Body of pancreas (tissue), 4 donors: ENCODE results near the gene TMEM45A. TPM values are rescaled to one million over a fixed set of nuclear protein-coding genes. Genes with fewer than 3 reads are reported as not detected.
A peak's percentile ranks its signal among the peaks of the same experiment; 100 is the strongest.

Source experiments
- ATAC-seq: fragments of 150-250 bp; one replicate; pipeline ENCODE4 v1.9.1; 2016
- DNase-seq, 4 donors: peaks; one replicate each; pipeline ENCODE4 v3.0.0-alpha.2; 2019
- H3K27ac ChIP-seq, 4 donors: fragments of 200-600 bp; sonication (generic); 1 replicate in 3 of 4; 2 replicates in 1 of 4; pipeline versions ENCODE4 v1.5.1 to v1.6.1; 2016 to 2019; ENCODE audit warnings: mild to moderate bottlenecking in 1 of 4, mixed read lengths in 1 of 4, moderate library complexity in 1 of 4
- H3K27me3 ChIP-seq, 2 donors: fragments of 200-600 bp; sonication (generic); one replicate each; pipeline ENCODE4 v1.6.0; 2016; ENCODE audit warnings: mild to moderate bottlenecking in 1 of 2
- H3K36me3 ChIP-seq, 2 donors: fragments of 200-600 bp; sonication (generic); replicated peaks in 1 of 2; 2 replicates each; pipeline ENCODE4 v1.5.1; 2016; ENCODE audit warnings: low read depth in 2 of 2; ENCODE audit not compliant: insufficient read depth in 1 of 2
- H3K4me1 ChIP-seq: fragments of 200-600 bp; sonication (generic); one replicate; pipeline ENCODE4 v1.6.0; 2016
- H3K4me3 ChIP-seq, 2 donors: fragments of 200-600 bp; sonication (generic); 1 replicate in 1 of 2; 2 replicates in 1 of 2; pipeline ENCODE4 v1.5.1; 2016 to 2019
- H3K9me3 ChIP-seq, 3 donors: fragments of 200-600 bp; sonication (generic); 1 replicate in 2 of 3; 2 replicates in 1 of 3; pipeline ENCODE4 v1.5.1; 2016
- POLR2A ChIP-seq, 3 donors: fragments of 450-650 bp; IDR thresholded peaks; one replicate each; pipeline ENCODE4 v1.6.1; 2016; ENCODE audit warnings: antibody characterized with exemption in 3 of 3, mild to moderate bottlenecking in 2 of 3
- WGBS, 2 donors: methylation state at CpG; one replicate each; pipeline ENCODE4 v1.1.5; 2017; 5-methylcytosine and 5-hydroxymethylcytosine counted together
- intact Hi-C: fragments of 100-400 bp; cut with DNase I; formaldehyde crosslinking; loops from one replicate; pipeline ENCODE4 v1.15.1; 2023
- total RNA-seq, 2 donors: library from RNA; depleted of rRNA; stranded (reverse); fragments of >200 nt; gene quantifications; one replicate each; pipeline ENCODE4 v1.1.0, GENCODE V29; 2016
- TF ChIP-seq, protein P1 (sequence below), 7 experiments: fragments of 450-650 bp in 4 of 7; fragments of 200-600 bp in 3 of 7; sonication (generic) in 3 of 7; IDR thresholded peaks; one replicate each; pipeline ENCODE4 v1.5.1; 2016 to 2019; ENCODE audit warnings: antibody characterized with exemption in 7 of 7

TMEM45A gene
- total RNA-seq, 2 donors from 2014 or later: 13.7 to 24.1 TPM

DNA sequence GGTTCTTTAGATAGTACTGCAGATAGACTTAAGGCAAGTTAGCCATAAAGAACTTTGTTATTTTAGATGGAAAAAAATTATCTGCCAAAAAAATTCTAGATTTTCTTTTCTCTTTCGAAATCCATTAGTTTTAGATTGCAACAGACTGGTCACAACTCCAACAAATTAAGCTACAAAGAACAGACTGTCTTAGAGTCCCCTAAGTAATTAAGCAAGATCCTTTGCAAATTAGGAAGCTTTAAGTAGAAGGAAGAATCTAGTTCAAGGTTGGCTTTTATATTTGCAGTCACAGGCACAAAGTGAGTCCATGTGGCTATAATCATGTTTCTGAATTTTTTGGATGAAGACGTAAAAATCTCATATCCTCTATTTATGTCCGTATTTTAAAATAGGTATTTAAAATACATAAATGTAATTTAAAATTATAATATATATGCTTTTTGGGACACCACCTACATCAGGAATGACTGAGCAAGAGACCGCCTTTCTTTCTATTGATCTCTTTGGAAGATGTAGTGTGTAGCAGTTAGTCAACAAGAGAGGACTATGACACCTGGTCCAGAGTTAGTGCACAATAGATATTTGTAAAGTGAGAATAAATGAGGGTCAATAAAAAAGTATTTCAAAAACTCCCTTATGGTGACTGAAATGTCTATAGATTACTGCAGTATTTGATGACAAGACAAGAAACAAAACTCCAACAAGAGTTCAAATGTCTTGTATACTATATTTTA is 34.4 kb downstream of the TMEM45A start:
- no peak overlapping the region for H3K4me3 ChIP-seq
- H3K36me3 ChIP-seq: no peaks in the 10 kb centered on the region
- DNase-seq (no peak), ATAC-seq (peak; percentile 38)
- intact Hi-C loops: no loop called here
- H3K4me1 ChIP-seq: no peaks in the 10 kb centered on the region
- WGBS, 2 donors: 88 to 89% methylated on average over 4 of the region's 4 CpGs
- peak overlapping the region in 2 of 4 donors; percentile 12 to 28 for H3K27ac ChIP-seq
- no peaks in the 10 kb centered on the region for H3K27me3 ChIP-seq
- no peaks in the 10 kb centered on the region for H3K9me3 ChIP-seq
- TF ChIP-seq, protein P1, sequence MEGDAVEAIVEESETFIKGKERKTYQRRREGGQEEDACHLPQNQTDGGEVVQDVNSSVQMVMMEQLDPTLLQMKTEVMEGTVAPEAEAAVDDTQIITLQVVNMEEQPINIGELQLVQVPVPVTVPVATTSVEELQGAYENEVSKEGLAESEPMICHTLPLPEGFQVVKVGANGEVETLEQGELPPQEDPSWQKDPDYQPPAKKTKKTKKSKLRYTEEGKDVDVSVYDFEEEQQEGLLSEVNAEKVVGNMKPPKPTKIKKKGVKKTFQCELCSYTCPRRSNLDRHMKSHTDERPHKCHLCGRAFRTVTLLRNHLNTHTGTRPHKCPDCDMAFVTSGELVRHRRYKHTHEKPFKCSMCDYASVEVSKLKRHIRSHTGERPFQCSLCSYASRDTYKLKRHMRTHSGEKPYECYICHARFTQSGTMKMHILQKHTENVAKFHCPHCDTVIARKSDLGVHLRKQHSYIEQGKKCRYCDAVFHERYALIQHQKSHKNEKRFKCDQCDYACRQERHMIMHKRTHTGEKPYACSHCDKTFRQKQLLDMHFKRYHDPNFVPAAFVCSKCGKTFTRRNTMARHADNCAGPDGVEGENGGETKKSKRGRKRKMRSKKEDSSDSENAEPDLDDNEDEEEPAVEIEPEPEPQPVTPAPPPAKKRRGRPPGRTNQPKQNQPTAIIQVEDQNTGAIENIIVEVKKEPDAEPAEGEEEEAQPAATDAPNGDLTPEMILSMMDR (IDR thresholded peaks at IDR 0.05): no peak
- TF ChIP-seq POLR2A (IDR thresholded peaks at IDR 0.05): no peak

DNA sequence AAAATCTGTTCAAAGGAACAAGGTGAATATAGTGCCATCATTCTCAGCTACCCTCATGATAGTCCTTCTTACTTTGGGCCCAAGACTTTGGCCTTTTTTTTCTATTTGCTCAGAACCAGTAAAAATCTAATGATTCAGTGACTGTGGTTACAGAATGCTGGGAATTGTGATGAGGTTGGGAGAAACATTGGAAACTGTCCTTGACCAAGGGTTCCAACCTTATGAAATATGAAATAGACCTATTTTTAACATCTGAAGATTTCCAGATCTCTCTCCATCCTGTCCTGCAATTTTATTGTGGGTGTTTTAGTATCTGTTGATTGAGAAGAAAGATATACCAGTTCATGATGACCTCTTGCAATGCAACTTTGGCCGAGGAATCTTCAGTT is 34.9 kb downstream of the TMEM45A start:
- H3K27me3 ChIP-seq: no peaks in the 10 kb centered on the region
- TF ChIP-seq, protein P1 (IDR thresholded peaks at IDR 0.05): no peak
- TF ChIP-seq POLR2A (IDR thresholded peaks at IDR 0.05): no peak
- DNase-seq: no peak
- peak overlapping the region in 1 of 4 donors; percentile 12 for H3K27ac ChIP-seq
- intact Hi-C loops: no loop called here
- no peaks in the 10 kb centered on the region for H3K36me3 ChIP-seq
- H3K9me3 ChIP-seq: no peaks in the 10 kb centered on the region
- no peaks in the 10 kb centered on the region for H3K4me1 ChIP-seq
- H3K4me3 ChIP-seq: no peak overlapping the region
- WGBS, 2 donors: 96 to 100% methylated on average over 1 of the region's 1 CpG
- ATAC-seq: no peak

DNA sequence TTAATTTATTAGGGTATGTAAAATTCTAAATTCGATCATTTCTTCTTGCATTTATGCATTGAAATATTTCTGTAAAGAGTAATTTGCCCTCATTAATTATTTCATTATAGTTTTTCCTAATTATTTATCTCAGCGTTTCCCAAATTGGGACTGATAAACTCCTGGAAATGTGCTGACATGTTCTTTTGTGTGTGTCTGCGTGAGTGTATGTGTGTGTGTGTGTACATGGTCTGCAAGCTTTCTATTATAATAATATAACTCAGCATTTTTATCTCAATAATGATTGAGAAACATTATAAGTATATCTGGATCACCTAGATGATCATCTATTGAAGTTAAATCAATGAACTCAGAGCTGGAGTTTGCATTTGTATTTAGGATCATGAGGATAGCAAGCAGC is 38.7 kb downstream of the TMEM45A start:
- no peak for ATAC-seq
- Histone ChIP-seq H3K27ac (no peak overlapping the region), H3K4me1 (peaks cover 19% of the 10 kb centered on the region), H3K27me3 (no peaks in the 10 kb centered on the region), H3K36me3 (no peaks in the 10 kb centered on the region), H3K9me3 (no peaks in the 10 kb centered on the region), H3K4me3 (no peak overlapping the region)
- DNase-seq: no peak
- TF ChIP-seq, protein P1 (IDR thresholded peaks at IDR 0.05): no peak
- no peak for TF ChIP-seq POLR2A (IDR thresholded peaks at IDR 0.05)
- WGBS, 2 donors: 83 to 90% methylated on average over 3 of the region's 3 CpGs
- intact Hi-C loops: no loop called here

DNA sequence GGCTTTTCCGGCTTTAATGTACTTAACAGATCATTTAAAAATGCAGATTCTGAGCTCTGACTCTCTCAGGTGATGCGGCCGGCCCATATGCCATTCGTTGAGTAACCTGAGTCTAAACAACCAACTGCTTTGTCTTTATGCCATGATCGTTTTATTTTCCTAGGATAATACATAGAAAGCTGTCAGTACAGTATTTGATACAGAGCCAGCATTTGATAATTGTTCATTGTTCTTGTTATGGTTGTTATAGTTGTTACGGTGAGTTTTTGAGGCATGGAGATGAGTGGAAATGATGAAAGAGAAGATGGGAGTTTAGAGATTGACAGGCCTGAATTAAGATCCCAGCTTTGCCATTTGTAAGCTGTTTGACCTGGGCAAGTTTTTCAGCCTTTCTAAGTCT is 40.0 kb downstream of the TMEM45A start:
- H3K27me3 ChIP-seq: no peaks in the 10 kb centered on the region
- no peaks in the 10 kb centered on the region for H3K36me3 ChIP-seq
- ATAC-seq: no peak
- intact Hi-C loops: no loop called here
- TF ChIP-seq POLR2A (IDR thresholded peaks at IDR 0.05): no peak
- DNase-seq: no peak
- 62 to 63% methylated on average over 6 of the region's 6 CpGs for WGBS, 2 donors
- H3K9me3 ChIP-seq: no peaks in the 10 kb centered on the region
- no peak overlapping the region for H3K27ac ChIP-seq
- H3K4me1 ChIP-seq: peaks cover 27% of the 10 kb centered on the region
- H3K4me3 ChIP-seq: no peak overlapping the region

DNA sequence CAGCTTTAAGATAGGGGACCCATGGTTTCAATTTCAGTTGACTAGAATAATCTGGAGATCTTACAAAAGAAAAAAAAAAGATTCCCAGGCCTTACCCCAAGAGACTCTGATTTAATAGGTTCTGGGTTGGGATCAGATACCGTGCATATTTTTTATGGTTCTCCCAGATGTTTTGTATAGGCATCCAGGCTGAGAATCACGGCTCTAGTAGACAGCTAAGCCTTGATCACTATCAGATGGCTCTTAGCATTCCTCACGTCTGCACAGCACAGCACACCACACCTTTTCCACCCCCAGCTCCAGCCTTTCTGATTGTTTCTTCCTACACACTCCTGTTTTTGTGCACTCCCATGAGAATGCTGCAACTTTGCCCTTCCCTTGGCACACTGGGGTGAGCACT is 40.8 kb downstream of the TMEM45A start:
- ATAC-seq (no peak), DNase-seq (no peak)
- Histone ChIP-seq H3K9me3 (no peaks in the 10 kb centered on the region), H3K36me3 (no peaks in the 10 kb centered on the region), H3K27ac (no peak overlapping the region), H3K4me1 (peaks cover 27% of the 10 kb centered on the region), H3K4me3 (no peak overlapping the region), H3K27me3 (no peaks in the 10 kb centered on the region)
- TF ChIP-seq POLR2A (IDR thresholded peaks at IDR 0.05): no peak
- TF ChIP-seq, protein P1 (IDR thresholded peaks at IDR 0.05): no peak
- intact Hi-C loops: no loop called here
- 79 to 90% methylated on average over 3 of the region's 3 CpGs for WGBS, 2 donors
